Head of caudate nucleus (tissue), 42 donors: ENCODE measurements around the gene TGM1.

Source experiments
- DNase-seq, 42 donors: peaks; one replicate each; pipeline versions ENCODE4 v3.0.0 to v3.0.0-alpha.2; 2020 to 2021; ENCODE audit warnings: mixed read lengths in 7 of 42
- intact Hi-C: fragments of 100-400 bp; cut with DNase I; formaldehyde crosslinking; loops from one replicate; pipeline ENCODE4 v1.15.0; 2022

Gene TGM1

DNA sequence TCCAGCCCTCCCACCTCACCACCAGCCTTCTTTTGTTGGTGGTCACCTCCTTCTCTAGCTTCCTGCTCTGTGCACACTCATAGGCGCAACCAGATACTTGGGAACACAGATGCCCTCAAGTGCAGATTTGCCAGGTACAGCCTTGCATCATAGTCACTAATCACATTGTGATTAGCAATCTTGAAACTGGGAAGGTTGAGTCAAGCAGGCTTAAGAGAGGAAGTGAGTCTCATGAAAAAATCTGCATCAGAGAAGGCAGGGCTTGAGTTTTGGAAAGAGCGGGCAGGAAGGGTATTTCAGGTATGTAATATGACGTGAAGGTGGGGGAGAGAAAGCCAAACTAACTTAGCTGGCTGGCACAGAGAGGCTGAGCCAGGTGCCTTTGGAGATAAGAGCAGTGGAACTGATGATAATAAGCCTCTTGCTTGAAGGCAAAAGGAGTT, 11.1 kb upstream of the TGM1 start:
- DNase-seq, result peak in 6 of 42 donors; percentile 9 to 38 (median 23)

DNA sequence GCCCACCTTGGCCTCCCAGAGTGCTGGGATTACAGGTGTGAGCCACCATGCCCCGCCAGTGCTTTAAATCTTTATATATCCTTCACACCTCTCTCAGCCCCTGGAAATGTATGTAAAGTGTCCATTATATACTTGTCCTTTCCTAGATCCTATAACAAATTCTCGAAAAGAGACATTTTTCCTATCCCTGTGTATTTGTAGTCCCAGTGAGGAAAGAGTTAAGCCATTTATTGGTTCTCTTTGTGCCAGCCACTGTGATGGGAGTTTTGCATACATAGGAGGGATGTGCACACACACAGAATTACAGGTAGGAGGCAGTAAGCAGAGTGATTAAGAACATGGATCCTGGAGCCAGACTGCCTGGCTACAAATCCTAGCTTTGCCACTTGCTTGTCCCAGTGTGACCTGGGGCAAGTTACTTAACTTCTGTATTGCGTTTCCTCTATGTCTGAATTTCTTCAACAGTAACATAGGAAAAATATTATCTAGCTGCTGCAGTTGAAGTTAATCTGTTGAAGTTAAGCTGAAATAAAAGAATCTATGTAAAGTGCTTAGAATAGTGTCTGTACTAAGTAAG, 10.5 kb upstream of the TGM1 start:
- intact Hi-C loops, result no loop called here
- DNase-seq, result no peak

More for the DNA sequence above, 11.1 kb upstream of the TGM1 start:
- intact Hi-C loops, result no loop called here

DNA sequence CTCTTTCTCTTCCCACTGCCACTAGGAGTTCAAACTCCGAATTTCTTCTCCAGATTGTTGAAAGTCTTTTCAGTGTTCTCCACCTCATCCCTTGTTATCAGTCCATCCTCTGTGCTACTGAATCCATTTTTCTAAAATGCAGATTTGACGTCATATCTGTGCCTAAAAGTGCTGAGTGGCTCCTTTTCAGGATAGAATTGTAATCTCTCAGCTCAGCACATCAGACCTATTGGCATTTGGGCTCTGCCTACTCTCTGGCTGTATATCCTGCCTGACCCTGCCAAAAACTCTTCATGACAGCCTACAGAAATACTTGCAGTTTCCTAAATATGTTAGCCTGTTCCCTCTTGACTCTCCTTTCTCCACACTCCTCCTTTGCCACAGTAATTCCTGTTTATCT, 9.5 kb upstream of the TGM1 start:
- no peak for DNase-seq
- intact Hi-C loops, result no loop called here

GRCh38 chr14:24271834-24272263, 8.9 kb upstream of the TGM1 start:
- intact Hi-C loops, result no loop called here
- DNase-seq, result no peak

GRCh38 chr14:24271134-24271833, 8.3 kb upstream of the TGM1 start, which contains the start of gene RABGGTA:
RABGGTA (minus strand) TSS chr14:24271597; CDS start chr14:24271115, 482 bp downstream.
- intact Hi-C loops, result no loop called here
- peak; percentile 63 to 94 (median 86) for DNase-seq

DNA sequence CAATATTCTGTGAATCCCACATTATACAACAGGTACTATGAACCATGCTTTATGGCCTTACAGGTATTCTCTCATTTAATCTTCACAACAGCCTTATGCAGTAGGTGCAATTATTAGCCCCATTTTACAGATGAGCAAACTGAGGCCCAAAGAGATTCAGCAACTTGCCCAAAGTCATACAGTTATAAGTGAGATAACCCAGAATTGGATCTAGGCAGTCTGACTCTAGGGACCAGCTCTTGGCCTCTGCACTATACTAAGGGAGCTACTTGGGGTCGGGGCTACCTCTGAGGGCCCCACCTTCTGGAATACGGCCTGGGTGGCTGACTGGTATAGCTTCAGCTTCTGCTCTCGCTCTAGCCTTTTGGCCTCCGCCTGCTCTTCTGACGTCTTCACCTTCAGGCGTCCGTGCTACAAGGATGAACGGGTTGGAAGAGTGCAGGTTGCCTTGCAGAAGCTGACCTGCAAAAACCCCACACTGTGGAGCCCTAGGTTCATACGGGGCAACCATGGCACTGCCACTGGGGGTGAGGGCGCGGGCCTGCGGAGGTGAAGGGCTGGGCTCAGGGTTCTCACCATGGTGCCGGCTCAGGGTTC, 7.7 kb upstream of the TGM1 start:
- intact Hi-C loops, result no loop called here
- DNase-seq, result no peak

DNA sequence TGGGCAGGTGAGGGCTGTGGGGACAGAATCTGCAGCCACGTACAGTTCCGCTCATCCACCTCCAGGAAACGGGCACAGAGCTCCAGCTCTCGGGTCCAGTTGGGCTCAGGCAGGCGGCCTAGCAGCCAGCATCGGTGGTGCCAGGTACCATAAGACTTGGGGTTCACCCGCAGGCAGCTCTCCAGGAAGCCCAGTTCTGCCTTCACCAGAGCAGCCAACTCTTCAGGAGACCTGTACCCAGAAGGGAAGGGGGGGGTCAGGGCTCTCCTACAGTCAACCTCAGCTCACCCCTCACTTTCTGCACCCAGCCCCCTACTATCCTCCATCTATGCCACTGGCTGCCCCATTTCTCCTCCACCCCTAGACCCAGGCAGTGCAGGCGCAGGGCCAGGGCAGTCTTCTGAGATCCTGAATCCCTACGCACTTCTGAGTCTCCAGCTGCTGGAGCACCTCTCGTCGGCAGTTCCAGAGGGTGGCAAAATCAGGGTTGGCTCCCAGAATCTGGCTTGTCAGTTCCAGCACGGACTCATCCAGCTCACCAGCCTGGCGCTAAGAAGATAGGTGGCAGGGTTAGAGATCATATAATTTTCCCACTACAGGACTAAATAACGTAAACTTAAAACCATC, 7.0 kb upstream of the TGM1 start:
- intact Hi-C loops, result no loop called here
- no peak for DNase-seq

- DNase-seq, result no peak
These were observed 6.4 kb upstream of the TGM1 start for GRCh38 chr14:24269368-24269767.

GRCh38 chr14:24268225-24268624, 5.2 kb upstream of the TGM1 start:
- intact Hi-C loops, result no loop called here
- DNase-seq, result no peak

More at GRCh38 chr14:24269368-24269767, 6.4 kb upstream of the TGM1 start:
- intact Hi-C loops, result no loop called here

- DNase-seq, result no peak
- intact Hi-C loops, result no loop called here
These were observed 4.5 kb upstream of the TGM1 start for GRCh38 chr14:24267516-24267915.

DNA sequence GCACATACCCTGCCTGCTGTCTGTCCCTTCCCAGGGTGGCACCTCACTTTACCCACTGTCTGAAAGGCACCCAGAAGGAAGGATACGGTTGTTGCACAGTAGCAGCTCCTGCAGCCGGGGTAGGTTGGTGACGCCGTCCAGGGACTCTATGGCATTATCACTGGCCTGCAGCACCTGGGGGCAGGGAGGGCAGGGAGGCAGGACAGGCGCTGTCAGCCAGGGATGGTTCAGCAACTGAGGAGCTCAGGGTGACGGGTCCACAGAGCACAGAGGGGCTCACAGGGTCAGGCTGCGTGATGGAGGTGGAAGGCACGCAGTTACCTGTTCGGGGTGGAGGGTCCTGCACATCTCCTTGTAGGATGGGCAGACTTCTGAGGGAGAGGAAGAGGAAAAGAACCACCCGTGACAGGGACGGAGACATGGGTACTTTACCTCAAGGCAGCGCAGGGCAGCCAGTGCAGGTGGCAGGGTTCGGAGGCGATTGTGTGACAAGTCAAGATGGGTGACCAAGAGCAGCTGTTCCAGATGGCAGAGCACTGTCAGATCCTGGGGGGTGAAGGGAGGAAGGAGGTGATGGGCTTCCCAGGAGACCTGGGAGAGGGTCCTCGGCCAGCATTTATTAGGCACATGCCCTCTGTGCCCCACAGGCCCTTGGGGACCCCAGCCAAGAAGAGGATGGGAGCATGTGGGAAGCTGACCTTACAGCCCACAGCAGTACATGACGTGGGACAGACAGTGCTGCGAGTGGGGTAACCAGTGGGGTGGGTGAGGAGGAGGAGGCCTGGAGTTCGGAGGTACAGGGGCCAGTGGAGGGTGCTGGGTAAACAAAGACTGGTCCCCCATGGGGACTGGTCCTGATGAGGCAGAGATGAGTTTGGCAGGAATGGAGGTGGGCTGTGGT, 3.6 kb upstream of the TGM1 start:
- DNase-seq, result no peak
- intact Hi-C loops, result no loop called here

- intact Hi-C loops, result no loop called here
- no peak for DNase-seq
These were observed 1.3 kb upstream of the TGM1 start for GRCh38 chr14:24264298-24264697.

DNA sequence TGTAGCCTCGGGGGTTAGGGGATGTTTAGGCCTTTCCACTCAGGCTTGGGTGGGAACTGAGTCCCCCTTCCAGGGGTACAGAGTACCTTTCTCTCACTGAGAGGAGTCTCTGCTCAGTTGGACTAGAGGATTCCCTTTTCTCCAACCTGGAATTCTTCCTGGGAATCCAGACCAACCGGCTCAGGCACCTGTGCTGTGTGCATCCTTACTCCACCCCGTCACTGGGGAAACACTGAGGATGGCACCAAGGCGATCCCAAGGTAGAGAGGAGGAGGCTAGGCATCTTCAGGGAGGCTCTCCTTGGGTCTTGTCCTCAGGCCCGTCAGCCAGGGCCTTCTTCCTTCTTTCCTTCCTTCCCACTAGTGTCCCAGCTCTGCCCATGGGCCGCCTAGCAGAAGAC, 871 bp upstream of the TGM1 start:
- intact Hi-C loops, result no loop called here
- DNase-seq, result no peak

GRCh38 chr14:24261969-24262327, 1.0 kb downstream of the TGM1 start:
- no peak for DNase-seq

DNA sequence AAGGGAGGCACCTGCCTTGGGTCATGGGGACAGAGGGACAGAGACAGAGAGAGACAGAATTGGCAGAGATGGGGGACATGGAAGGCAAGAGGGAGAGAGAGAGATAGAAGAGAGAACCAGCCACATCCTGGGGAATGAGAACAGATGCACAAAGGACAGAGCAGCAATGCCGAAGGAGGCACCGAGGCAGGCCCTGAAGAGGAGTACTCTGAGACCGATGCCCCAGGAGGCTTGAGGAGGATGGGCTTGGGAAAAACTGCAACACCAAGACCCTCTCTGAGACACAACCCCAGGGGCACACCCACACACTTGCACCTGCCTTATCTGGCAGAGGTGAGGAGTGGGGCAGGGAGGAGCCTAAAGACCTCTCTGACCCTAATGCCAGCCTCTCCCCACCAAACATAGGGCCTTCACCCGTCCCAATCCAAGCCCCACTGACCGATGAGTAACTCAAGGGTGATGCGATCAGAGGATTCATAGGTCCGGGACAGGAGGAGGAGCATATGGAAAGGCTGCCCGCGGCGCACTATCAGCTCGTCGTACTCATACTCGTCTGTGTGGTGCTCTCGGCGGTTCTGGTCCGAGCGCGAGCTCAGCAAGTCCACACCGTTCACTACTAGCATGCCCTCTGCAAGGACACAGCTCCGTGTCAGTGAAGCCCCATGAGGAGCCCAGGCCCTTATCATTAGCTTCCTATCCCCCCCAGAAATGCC, 1.6 kb downstream of the TGM1 start:
- intact Hi-C loops, result no loop called here
- no peak for DNase-seq

More at GRCh38 chr14:24261969-24262327, 1.0 kb downstream of the TGM1 start:
- intact Hi-C loops, result no loop called here

DNA sequence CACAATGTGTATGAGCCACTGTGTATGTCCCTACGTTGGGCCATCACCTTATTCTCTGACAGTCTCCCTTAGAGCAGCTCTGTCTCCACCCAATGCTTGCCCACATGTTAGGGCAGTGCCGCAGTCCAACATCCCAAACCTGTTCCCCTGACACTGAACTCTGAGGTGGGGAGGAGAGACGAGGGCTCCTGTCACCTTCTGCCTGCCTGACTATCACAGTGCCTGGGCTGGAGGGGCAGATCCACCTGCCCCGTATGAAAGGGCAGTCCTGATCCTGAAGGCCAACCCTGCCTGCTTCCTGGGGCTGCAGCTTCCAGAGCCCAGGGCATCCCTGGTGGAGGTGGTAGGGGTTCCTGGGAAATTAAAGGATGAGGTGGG, 2.2 kb downstream of the TGM1 start:
- DNase-seq, result no peak
- intact Hi-C loops, result no loop called here

DNA sequence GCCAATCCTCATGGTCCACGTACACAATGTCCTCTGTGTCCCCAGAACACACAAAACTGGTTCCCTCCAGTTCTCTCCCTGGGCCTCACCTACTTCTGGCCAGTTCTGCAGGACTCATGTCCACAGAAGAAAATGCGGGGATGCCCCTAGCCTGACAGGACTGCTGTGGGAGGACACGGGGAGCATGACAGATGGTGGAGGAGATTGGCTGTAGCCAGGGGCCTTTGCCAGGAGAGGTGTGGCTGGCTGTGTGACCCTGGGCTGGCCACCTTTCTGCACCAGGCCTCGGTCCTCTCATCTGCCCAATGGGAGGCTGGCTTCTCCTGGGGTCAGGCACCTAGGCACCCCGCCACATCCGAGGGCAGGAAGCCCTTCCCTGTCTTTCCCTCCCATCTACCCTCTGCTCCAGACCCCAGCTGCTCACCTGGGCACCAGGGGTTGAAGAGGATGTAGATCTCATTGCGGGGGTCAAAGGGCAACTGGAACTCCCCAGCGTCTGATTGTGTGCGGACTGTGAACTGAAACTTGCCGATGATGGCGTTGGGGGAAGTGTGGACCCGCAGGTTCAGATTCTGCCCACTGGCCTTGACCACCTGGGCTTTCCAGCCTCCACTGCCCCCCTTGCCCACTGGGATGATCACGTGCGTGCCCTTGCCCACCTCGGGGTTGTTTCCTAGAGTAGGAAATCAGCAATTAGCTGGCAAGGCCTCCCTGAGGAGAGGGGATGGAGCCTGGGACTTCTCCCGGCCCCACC, 2.8 kb downstream of the TGM1 start:
- intact Hi-C loops, result no loop called here
- DNase-seq, result no peak
